22Rv1 (cell line): ENCODE data around the gene TSSK6.

Experiments
- CTCF ChIP-seq: fragments of 450-650 bp; IDR thresholded peaks from 2 replicates; pipeline ENCODE4 v1.5.1; 2017; ENCODE audit warnings: mild to moderate bottlenecking
- ZFX ChIP-seq: fragments of 450-650 bp; IDR thresholded peaks from 2 replicates; pipeline ENCODE4 v1.6.1; 2017; ENCODE audit warnings: antibody characterized with exemption, borderline replicate concordance

DNA sequence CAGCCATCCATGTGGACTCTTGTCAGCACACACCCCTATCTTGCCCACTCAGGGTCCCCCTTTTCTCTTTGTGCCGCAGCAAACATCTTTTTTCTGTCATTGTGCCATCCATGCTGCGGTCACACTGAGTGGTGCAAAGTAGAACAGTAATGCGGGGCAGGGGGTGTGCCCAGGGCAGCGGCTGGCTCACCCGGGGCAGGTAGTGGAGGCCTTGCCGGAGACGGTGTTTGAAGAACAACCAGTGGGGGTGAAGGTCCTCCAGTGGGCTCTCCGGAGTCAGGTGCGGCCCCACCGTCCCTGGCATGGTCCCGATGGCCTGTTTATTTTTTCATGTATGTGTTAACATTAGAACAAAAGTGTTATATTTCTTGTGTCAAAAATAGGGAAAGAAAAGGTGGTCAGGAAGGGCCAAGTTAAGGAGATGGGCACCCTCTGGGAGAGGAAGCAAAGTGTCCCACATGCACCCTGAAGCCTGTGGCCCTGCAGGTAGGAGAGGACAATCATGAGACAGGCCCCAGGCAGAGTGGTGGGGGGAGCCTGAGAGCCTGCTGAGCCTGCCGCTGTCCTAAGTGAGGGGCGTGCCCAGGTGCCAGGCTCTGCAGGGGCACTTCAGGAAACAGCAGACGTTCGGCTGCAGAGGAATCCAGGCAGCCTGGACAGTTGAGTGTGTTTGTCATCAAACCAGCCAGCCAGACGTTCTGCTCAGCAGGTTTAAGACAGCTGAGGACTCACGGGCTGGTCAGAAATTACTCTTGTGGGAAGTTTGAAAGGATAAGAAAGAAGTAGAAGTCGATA, 12.3 kb downstream of the TSSK6 start:
- TF ChIP-seq CTCF: no peak
- TF ChIP-seq ZFX: no peak
